ENCODE results near the gene C17orf58. TPM values are rescaled to one million over a fixed set of nuclear protein-coding genes. Genes with fewer than 3 reads are reported as not detected.

C17orf58 gene
- total and polyA plus RNA-seq, 2 of the 4 experiments (the other 2 are of a cell fraction), result 7.2 to 10.2 TPM

- 9% methylated on average over 6 of the region's 18 CpGs; no CpG with 5 or more reads in 1 of the 2 experiments for WGBS, 2 experiments (ENCODE audit: extremely low coverage in 2 of 2, insufficient read length in 1 of 2)
- peaks cover 8 to 13% of the 10 kb centered on the region in 2 experiments; a peak in 3 of 4 replicates for H3K79me1 ChIP-seq (ENCODE audit: low read depth in 1 of 2, low read length in 2 of 2)
- peak overlapping the region; percentile 62 for H3K14ac ChIP-seq (replicated peaks; ENCODE audit: low read depth, low read length)
- peak overlapping the region; percentile 72 for H3K4me3 ChIP-seq (ENCODE audit: insufficient read depth, low read depth, low read length)
- H2BK15ac ChIP-seq (ENCODE audit: low read depth, low read length), result no peak overlapping the region; the same call in 2 of the 3 replicates
- peaks cover 5% of the 10 kb centered on the region; the same call in 1 of the 2 replicates for H3K4me1 ChIP-seq (ENCODE audit: control insufficient read depth, insufficient read depth, low read length)
- no peak overlapping the region for H2BK120ac ChIP-seq (ENCODE audit: low read depth, low read length)
- no peaks in the 10 kb centered on the region for H3K36me3 ChIP-seq (ENCODE audit: control insufficient read depth, insufficient read depth, low read length)
- BruUV-seq (replicated peaks), result no TSS peak
- H3K9me3 ChIP-seq (ENCODE audit: control insufficient read depth, insufficient read depth, low read length), result no peaks in the 10 kb centered on the region
- H3K56ac ChIP-seq (ENCODE audit: extremely low read depth, insufficient read depth, low read length), result peak overlapping the region; percentile 54
- H3K27me3 ChIP-seq (ENCODE audit: control insufficient read depth, insufficient read depth, low read length), result no peaks in the 10 kb centered on the region
- H4K20me1 ChIP-seq (ENCODE audit: insufficient read depth, low read length), result no peaks in the 10 kb centered on the region
- TF ChIP-seq MXI1 (IDR thresholded peaks at IDR 0.05; ENCODE audit: borderline replicate concordance, low read depth, low read length) (no peak), CTCF (conservative IDR thresholded peaks at IDR 0.05; ENCODE audit: low read depth, low read length) (no peak), RAD21 (IDR thresholded peaks at IDR 0.05; ENCODE audit: low read length) (no peak), RCOR1 (IDR thresholded peaks at IDR 0.05; ENCODE audit: insufficient replicate concordance, low read length) (no peak), USF2 (IDR thresholded peaks at IDR 0.05; ENCODE audit: low read depth, low read length) (no peak), CHD1 (IDR thresholded peaks at IDR 0.05; ENCODE audit: low read depth, low read length) (no peak), FOS (IDR thresholded peaks at IDR 0.05; ENCODE audit: low read depth, low read length) (no peak), POLR2A (IDR thresholded peaks at IDR 0.05; ENCODE audit: low read depth, low read length) (no peak), BHLHE40 (IDR thresholded peaks at IDR 0.05; ENCODE audit: low read depth, low read length) (no peak), MAZ (IDR thresholded peaks at IDR 0.05; ENCODE audit: borderline replicate concordance, low read depth, low read length) (no peak), MAFK (IDR thresholded peaks at IDR 0.05; ENCODE audit: low read depth, low read length) (no peak), RFX5 (IDR thresholded peaks at IDR 0.05; ENCODE audit: low read depth, low read length) (no peak), SMC3 (IDR thresholded peaks at IDR 0.05; ENCODE audit: low read depth, low read length) (no peak)
- no peak for ATAC-seq (ENCODE audit: low read depth)
- dilution Hi-C loops (cut with HindIII; ENCODE audit: low sequenced_read_pairs, unreplicated experiment) (no loop called here), in situ Hi-C loops (cut with MboI; ENCODE audit: low sequenced_read_pairs) (no loop called here), intact Hi-C loops (cut with micrococcal nuclease) (loop anchor here (1.0 to 10.0 kb wide), 2 partner anchors 10 to 212 kb away; no protein-coding TSS in a partner anchor)
- POLR2A ChIA-PET (ENCODE audit: unreplicated experiment), result no interaction called here
- H3K18ac ChIP-seq (ENCODE audit: low read depth, low read length), result peak overlapping the region; percentile 15; the same call in 1 of the 2 replicates
- H3K9me1 ChIP-seq (ENCODE audit: insufficient read depth, low read length), result peaks cover 8% of the 10 kb centered on the region; the same call in 1 of the 2 replicates
- peak overlapping the region; percentile 44 for H2BK5ac ChIP-seq (ENCODE audit: low read depth, low read length, poor library complexity, severe bottlenecking)
- CTCF ChIA-PET, result no interaction called here
- peak overlapping the region; percentile 87 for H3K9ac ChIP-seq (ENCODE audit: low read depth, low read length)
- peak overlapping the region; percentile 90 for H3K27ac ChIP-seq (ENCODE audit: insufficient read depth, low read length)
- H4K5ac ChIP-seq (ENCODE audit: low read depth, low read length), result peak overlapping the region; percentile 25; the same call in 1 of the 2 replicates
- H2AK5ac ChIP-seq (ENCODE audit: low read depth, low read length), result peak overlapping the region; percentile 36; the same call in 1 of the 2 replicates
- peak overlapping the region; percentile 97 for H3K23ac ChIP-seq (ENCODE audit: low read depth, low read length)
- H3K4me2 ChIP-seq (ENCODE audit: low read depth, low read length), result peak overlapping the region; percentile 86
- H3K4ac ChIP-seq (ENCODE audit: low read depth, low read length), result peak overlapping the region; percentile 68
- H4K8ac ChIP-seq (ENCODE audit: low read depth in 2 of 2, low read length in 2 of 2), result peak overlapping the region; percentile 65 to 86; a peak in 2 of 4 replicates
- peak overlapping the region; percentile 87 for H2AFZ ChIP-seq (replicated peaks; ENCODE audit: low read length, poor library complexity)
- peak overlapping the region; percentile 60 for H2AK9ac ChIP-seq (replicated peaks; ENCODE audit: low read depth, low read length, poor library complexity)
- peak overlapping the region; percentile 68; the same call in 1 of the 2 replicates for H4K91ac ChIP-seq (ENCODE audit: insufficient read depth, low read depth, low read length)
- H2BK20ac ChIP-seq (ENCODE audit: low read depth, low read length), result no peak overlapping the region
- no peak for DNase-seq
Observed at GRCh38 chr17:67992548-67993152, 3.6 kb downstream of the C17orf58 start.

Data from IMR-90 (cell line).